ENCODE measurements around the gene PLEKHG5.
A peak's percentile ranks its signal among the peaks of the same experiment; 100 is the strongest.

Gene PLEKHG5

DNA sequence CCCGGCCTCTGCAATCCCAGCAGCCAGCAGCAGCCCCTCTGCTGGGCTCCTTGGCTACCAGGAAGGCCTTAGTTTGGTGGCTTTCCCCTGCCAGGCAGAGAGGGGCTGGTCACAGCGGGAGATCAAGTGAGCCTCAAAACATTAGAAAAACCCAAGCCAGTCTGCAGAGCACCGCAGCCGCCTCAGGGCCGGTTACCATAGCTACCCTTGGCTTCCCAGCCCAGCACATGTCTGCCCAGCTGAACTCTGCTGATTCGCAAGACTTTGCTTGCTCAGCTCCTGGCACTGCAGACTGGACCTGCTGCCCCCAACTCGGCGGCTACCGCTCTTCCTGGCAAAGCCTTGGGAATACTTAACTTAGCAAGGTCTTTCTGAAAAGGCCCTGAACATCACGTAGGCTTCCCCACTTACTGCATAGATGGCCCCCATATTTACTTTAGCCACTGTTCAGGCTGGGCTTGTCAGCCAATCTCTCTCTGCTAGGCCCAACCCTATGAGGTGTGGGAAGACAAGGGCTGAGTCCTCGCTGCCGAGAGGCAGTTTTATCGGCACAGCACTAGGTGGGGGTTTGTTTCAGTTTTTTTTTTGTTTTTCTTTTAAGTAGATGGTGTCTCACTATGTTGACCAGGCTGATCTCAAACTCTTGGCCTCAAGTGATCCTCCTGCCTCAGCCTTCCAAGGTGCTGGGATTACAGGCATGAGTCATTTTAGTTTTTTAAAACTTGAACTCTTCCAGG, 28.6 kb upstream of the PLEKHG5 start:
- no peak overlapping the region for H3K4me3 ChIP-seq (ENCODE audit: low read depth, low read length)
- POLR2A ChIA-PET = no interaction called here
- TF ChIP-seq, protein P1, sequence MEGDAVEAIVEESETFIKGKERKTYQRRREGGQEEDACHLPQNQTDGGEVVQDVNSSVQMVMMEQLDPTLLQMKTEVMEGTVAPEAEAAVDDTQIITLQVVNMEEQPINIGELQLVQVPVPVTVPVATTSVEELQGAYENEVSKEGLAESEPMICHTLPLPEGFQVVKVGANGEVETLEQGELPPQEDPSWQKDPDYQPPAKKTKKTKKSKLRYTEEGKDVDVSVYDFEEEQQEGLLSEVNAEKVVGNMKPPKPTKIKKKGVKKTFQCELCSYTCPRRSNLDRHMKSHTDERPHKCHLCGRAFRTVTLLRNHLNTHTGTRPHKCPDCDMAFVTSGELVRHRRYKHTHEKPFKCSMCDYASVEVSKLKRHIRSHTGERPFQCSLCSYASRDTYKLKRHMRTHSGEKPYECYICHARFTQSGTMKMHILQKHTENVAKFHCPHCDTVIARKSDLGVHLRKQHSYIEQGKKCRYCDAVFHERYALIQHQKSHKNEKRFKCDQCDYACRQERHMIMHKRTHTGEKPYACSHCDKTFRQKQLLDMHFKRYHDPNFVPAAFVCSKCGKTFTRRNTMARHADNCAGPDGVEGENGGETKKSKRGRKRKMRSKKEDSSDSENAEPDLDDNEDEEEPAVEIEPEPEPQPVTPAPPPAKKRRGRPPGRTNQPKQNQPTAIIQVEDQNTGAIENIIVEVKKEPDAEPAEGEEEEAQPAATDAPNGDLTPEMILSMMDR (IDR thresholded peaks at IDR 0.05; ENCODE audit: insufficient read depth, low read length, missing control alignments) = no peak
- DNase-seq (ENCODE audit: low read depth, low spot score) = peak; percentile 24
- CTCF ChIA-PET = interaction anchor here (1.0 to 11.4 kb wide), 5 partner anchors 16 to 79 kb away, joined by 3 to 139 read pairs (median 4); partner anchors contain the start of genes PLEKHG5 and TAS1R1

DNA sequence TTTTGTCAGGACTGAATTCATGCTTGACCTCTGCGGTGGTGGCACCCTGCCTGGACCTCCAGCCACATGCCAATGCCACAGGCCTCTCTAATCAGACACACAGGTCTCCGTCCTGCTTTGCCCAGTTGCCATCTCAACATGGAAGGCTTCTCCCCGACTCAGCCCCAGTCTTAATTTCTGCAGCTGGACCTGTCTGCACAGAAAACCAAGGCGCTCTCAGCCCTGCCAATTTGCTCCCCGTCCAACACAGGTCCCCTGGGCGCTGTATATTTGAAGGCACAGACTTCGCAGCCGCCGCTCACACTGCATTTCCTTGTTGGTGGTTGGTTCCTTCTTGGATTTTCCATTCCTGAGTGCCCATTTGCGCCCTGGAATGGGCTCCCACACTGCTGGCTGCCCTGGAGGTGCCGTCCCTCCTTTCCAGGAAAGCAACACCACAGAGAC, 28.0 kb upstream of the PLEKHG5 start:
- DNase-seq (ENCODE audit: low read depth, low spot score) = no peak
- no peak overlapping the region for H3K4me3 ChIP-seq (ENCODE audit: low read depth, low read length)
- POLR2A ChIA-PET = no interaction called here
- TF ChIP-seq, protein P1 (IDR thresholded peaks at IDR 0.05; ENCODE audit: insufficient read depth, low read length, missing control alignments) = no peak
- CTCF ChIA-PET = interaction anchor here (1.5 to 11.4 kb wide), 3 partner anchors 17 to 78 kb away, joined by 4 to 139 read pairs (median 88); partner anchors contain the start of gene PLEKHG5

GRCh38 chr1:6517435-6517851, 26.0 kb upstream of the PLEKHG5 start:
- no peak overlapping the region for H3K4me3 ChIP-seq (ENCODE audit: low read depth, low read length)
- CTCF ChIA-PET = interaction anchor here (1.2 to 2.0 kb wide), 2 partner anchors 28 to 31 kb away, joined by 4 to 9 read pairs; no protein-coding TSS in a partner anchor
- TF ChIP-seq, protein P1 (IDR thresholded peaks at IDR 0.05; ENCODE audit: insufficient read depth, low read length, missing control alignments) = no peak
- DNase-seq (ENCODE audit: low read depth, low spot score) = no peak
- POLR2A ChIA-PET = interaction anchor here (1.0 kb wide), 1 partner anchor 26 kb away, joined by 3 read pairs; the partner anchor contains the start of gene PLEKHG5

DNA sequence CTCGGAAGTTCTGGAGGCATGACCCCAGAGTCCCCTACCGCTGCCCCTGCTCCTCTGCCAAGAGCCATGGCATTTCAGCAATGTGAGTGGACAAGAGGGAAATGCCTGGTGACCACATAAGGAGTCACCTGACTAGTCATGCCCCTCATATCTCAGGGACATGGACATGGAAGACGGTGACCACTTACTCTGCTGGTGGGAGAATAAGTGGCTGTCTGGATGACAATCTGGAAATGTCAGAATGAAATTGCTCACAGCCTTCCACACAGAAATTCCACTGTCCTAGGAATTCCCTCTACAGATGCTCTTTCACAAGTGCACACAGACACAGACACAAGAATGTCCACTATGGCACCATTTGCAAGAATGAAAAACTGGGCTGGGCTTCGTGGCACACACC, 24.3 kb upstream of the PLEKHG5 start:
- ChIA-PET CTCF (no interaction called here), POLR2A (no interaction called here)
- no peak for DNase-seq (ENCODE audit: low read depth, low spot score)
- no peak overlapping the region for H3K4me3 ChIP-seq (ENCODE audit: low read depth, low read length)
- TF ChIP-seq, protein P1 (IDR thresholded peaks at IDR 0.05; ENCODE audit: insufficient read depth, low read length, missing control alignments) = no peak

DNA sequence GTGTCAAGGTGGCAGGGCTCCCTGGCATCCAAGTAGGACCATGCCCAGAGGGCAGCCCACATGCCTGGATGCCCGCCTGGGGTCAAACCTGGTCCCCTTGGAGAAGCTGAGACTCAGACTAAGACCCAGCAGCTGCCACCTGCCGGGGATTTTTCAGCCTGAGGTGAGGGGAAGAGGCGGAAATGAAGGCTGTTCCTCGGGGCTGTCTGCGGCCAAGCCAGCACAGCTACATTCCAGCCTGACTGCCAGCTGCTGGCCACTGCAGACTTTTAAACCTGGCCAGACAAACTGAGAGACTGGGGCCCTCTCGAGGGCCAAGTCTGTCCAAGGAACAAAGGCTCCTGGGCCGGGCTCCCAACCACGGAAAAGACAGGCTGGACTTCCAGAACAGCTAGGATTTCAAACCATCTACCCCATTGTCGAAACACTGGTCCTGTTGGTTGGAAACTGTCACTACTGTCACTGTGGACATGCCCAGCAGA, 21.9 kb upstream of the PLEKHG5 start:
- ChIA-PET CTCF (interaction anchor here (1.2 to 2.2 kb wide), 5 partner anchors 9 to 27 kb away, joined by 3 to 10 read pairs (median 4); no protein-coding TSS in a partner anchor), POLR2A (no interaction called here)
- no peak overlapping the region for H3K4me3 ChIP-seq (ENCODE audit: low read depth, low read length)
- TF ChIP-seq, protein P1 (IDR thresholded peaks at IDR 0.05; ENCODE audit: insufficient read depth, low read length, missing control alignments) = no peak
- no peak for DNase-seq (ENCODE audit: low read depth, low spot score)

GRCh38 chr1:6512908-6513280, 21.4 kb upstream of the PLEKHG5 start:
- POLR2A ChIA-PET = no interaction called here

More at GRCh38 chr1:6512908-6513280, 21.4 kb upstream of the PLEKHG5 start:
- no peak overlapping the region for H3K4me3 ChIP-seq (ENCODE audit: low read depth, low read length)
- CTCF ChIA-PET = interaction anchor here (1.2 to 2.2 kb wide), 6 partner anchors 9 to 27 kb away, joined by 3 to 10 read pairs (median 4); no protein-coding TSS in a partner anchor
- TF ChIP-seq, protein P1 (IDR thresholded peaks at IDR 0.05; ENCODE audit: insufficient read depth, low read length, missing control alignments) = no peak
- DNase-seq (ENCODE audit: low read depth, low spot score) = no peak
